ENCODE measurements around the gene NAGLU. TPM values are rescaled to one million over a fixed set of nuclear protein-coding genes. Genes with fewer than 3 reads are reported as not detected.

The NAGLU gene
- total and polyA plus RNA-seq, 2 experiments from 2014 or later = 12.0 to 31.2 TPM

GRCh38 chr17:42512246-42512645 lies 23.8 kb upstream of the NAGLU start:
- Mint-ChIP-seq H3K27me3 (ENCODE audit: insufficient read depth, low read depth, poor library complexity) (peaks cover 8% of the 10 kb centered on the region), H3K27ac (no peak overlapping the region), H3K4me1 (no peaks in the 10 kb centered on the region), H3K4me3 (no peak overlapping the region), H3K9me3 (no peaks in the 10 kb centered on the region), H3K36me3 (ENCODE audit: low read depth) (peaks cover 20% of the 10 kb centered on the region)
- H3K27ac ChIP-seq (ENCODE audit: low read depth) = no peak overlapping the region
- no peaks in the 10 kb centered on the region for H3K79me2 ChIP-seq (replicated peaks; ENCODE audit: insufficient read depth)
- H3K4me1 ChIP-seq (ENCODE audit: insufficient read depth) = no peaks in the 10 kb centered on the region
- no peaks in the 10 kb centered on the region for H3F3A ChIP-seq (replicated peaks; ENCODE audit: low read depth)
- H3K4me2 ChIP-seq = no peak overlapping the region
- H3K36me3 ChIP-seq (ENCODE audit: insufficient read depth) = peaks cover 5% of the 10 kb centered on the region; the same call in 1 of the 2 replicates
- no peaks in the 10 kb centered on the region for H3K9me2 ChIP-seq (ENCODE audit: insufficient read depth)
- no peak overlapping the region for H2AFZ ChIP-seq
- DNase-seq (ENCODE audit: low spot score) = no peak
- no peak overlapping the region for H3K4me3 ChIP-seq
- no peak for ATAC-seq
- TF ChIP-seq ZNF114 (CRISPR knock-in tag; IDR thresholded peaks at IDR 0.05) (no peak), EZH2phosphoT487 (IDR thresholded peaks at IDR 0.05; ENCODE audit: unreplicated experiment) (no peak), ZNF331 (CRISPR knock-in tag; IDR thresholded peaks at IDR 0.05; ENCODE audit: low read depth) (no peak), ZNF462 (CRISPR knock-in tag; IDR thresholded peaks at IDR 0.05) (no peak), CTCF (conservative IDR thresholded peaks at IDR 0.05; ENCODE audit: low read depth in 2 of 2) (no peak), NANOG (IDR thresholded peaks at IDR 0.05; ENCODE audit: borderline replicate concordance) (no peak), CREB1 (CRISPR knock-in tag; IDR thresholded peaks at IDR 0.05; ENCODE audit: low read depth) (no peak)
- 0 out of 2 replicates have a peak, but pooled peaks cover 4% of the 10 kb centered on the region for H4K20me1 ChIP-seq (replicated peaks; ENCODE audit: insufficient read depth)
- no peaks in the 10 kb centered on the region for H3K27me3 ChIP-seq (ENCODE audit: insufficient read depth)
